ENCODE measurements around the gene ARHGAP15. TPM values are rescaled to one million over a fixed set of nuclear protein-coding genes. Genes with fewer than 3 reads are reported as not detected.

Gene ARHGAP15
- total RNA-seq, 2 experiments from 2014 or later = 72.1 to 98.4 TPM

DNA sequence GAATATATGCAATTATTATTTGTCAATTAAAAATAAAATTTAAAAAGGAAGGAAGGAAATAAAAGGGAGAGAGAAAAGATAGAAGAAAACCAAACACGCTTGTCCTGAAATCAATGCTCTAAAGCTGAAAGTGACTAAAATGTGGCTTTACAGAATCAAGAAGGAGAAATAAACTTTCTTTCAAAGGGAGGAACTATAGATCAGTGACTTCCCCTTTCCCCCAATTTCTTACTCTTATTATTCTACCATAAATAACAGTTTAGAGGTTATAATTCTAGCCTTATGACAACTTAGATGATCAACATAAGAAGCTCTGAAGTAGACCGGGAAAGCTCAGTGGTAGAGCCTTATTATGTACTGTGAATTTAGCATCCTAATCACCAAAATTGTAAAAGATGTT is 122.5 kb downstream of the ARHGAP15 start:
- no peaks in the 10 kb centered on the region for H3K9me2 ChIP-seq (ENCODE audit: insufficient read depth, low read length)
- DNase-seq (ENCODE audit: low spot score) = no peak
- TF ChIP-seq, protein P1, sequence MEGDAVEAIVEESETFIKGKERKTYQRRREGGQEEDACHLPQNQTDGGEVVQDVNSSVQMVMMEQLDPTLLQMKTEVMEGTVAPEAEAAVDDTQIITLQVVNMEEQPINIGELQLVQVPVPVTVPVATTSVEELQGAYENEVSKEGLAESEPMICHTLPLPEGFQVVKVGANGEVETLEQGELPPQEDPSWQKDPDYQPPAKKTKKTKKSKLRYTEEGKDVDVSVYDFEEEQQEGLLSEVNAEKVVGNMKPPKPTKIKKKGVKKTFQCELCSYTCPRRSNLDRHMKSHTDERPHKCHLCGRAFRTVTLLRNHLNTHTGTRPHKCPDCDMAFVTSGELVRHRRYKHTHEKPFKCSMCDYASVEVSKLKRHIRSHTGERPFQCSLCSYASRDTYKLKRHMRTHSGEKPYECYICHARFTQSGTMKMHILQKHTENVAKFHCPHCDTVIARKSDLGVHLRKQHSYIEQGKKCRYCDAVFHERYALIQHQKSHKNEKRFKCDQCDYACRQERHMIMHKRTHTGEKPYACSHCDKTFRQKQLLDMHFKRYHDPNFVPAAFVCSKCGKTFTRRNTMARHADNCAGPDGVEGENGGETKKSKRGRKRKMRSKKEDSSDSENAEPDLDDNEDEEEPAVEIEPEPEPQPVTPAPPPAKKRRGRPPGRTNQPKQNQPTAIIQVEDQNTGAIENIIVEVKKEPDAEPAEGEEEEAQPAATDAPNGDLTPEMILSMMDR (conservative IDR thresholded peaks at IDR 0.05; ENCODE audit: low read length) = no peak
- no peak for TF ChIP-seq EZH2phosphoT487 (IDR thresholded peaks at IDR 0.05; ENCODE audit: borderline replicate concordance, low read depth, low read length)
- intact Hi-C loops (cut with micrococcal nuclease; ENCODE audit: unreplicated experiment) = no loop called here
- no peaks in the 10 kb centered on the region for H4K20me1 ChIP-seq (ENCODE audit: insufficient read depth, low read length)
- H3K4me1 ChIP-seq (ENCODE audit: insufficient read depth, low read length, poor library complexity, severe bottlenecking) = no peaks in the 10 kb centered on the region
- BruUV-seq (replicated peaks) = TSS peak; percentile 28
- no peak overlapping the region for H2AFZ ChIP-seq (ENCODE audit: low read length)
- H3K9me3 ChIP-seq (ENCODE audit: low read length) = no peaks in the 10 kb centered on the region
- ChIA-PET CTCF (ENCODE audit: unreplicated experiment) (no interaction called here), POLR2A (interaction anchor here (0.5 kb wide), 1 partner anchor 204 kb away, joined by 4 read pairs; no protein-coding TSS in a partner anchor)
- no peak overlapping the region for H3K27ac ChIP-seq (ENCODE audit: low read depth, low read length, poor library complexity, severe bottlenecking)
- peaks cover 22% of the 10 kb centered on the region for H3K36me3 ChIP-seq (ENCODE audit: insufficient read depth, low read length)
- H3K4me2 ChIP-seq (ENCODE audit: low read length) = no peak overlapping the region
- no peaks in the 10 kb centered on the region for H3K79me2 ChIP-seq (ENCODE audit: insufficient read depth, low read depth, low read length)
- H3K4me3 ChIP-seq (ENCODE audit: low read depth, low read length, poor library complexity, severe bottlenecking) = no peak overlapping the region

DNA sequence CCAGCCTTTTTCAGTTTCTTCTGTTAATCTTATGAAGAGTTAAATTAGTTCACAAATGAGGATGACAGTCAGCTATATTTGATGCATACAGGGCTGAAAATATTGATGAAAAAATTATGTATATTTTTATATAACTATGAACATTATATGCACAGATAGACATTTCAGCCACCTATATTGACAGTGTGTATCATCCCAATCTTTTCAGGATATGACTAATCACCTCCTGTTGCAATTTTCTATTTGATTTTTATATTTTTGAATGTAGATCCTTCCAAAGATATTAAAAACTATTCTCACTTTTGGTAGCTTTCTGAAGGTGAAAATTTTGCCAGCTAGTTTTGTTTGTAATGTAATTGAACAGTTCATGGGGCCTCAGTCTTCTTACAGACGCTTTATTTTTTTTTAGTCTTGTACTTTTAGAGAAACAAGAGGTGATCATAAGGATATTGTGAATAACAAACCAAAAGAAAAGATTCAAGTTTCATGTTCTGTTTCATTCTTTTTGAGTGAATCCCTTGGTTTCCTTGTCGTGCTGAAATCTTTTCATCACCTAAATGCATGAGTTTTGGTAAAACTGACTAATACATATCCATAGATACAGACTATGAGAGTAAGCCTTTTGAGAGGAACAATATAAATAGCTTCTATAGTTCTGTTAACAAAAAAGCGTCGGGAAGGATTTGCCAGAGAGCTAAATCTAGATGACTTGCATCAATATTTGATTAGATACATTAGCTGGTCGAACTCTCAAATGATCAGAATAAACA is 123.1 kb downstream of the ARHGAP15 start:
- TF ChIP-seq, protein P1 (conservative IDR thresholded peaks at IDR 0.05; ENCODE audit: low read length) = no peak
- TF ChIP-seq EZH2phosphoT487 (IDR thresholded peaks at IDR 0.05; ENCODE audit: borderline replicate concordance, low read depth, low read length) = no peak
- H3K27ac ChIP-seq (ENCODE audit: low read depth, low read length, poor library complexity, severe bottlenecking) = no peak overlapping the region
- DNase-seq (ENCODE audit: low spot score) = no peak
- no peaks in the 10 kb centered on the region for H4K20me1 ChIP-seq (ENCODE audit: insufficient read depth, low read length)
- no peaks in the 10 kb centered on the region for H3K9me3 ChIP-seq (ENCODE audit: low read length)
- no peaks in the 10 kb centered on the region for H3K4me1 ChIP-seq (ENCODE audit: insufficient read depth, low read length, poor library complexity, severe bottlenecking)
- no peaks in the 10 kb centered on the region for H3K9me2 ChIP-seq (ENCODE audit: insufficient read depth, low read length)
- ChIA-PET POLR2A (interaction anchor here (0.6 to 0.8 kb wide), 3 partner anchors 30 to 68 kb away, joined by 3 read pairs; no protein-coding TSS in a partner anchor), CTCF (ENCODE audit: unreplicated experiment) (no interaction called here)
- no peak overlapping the region for H2AFZ ChIP-seq (ENCODE audit: low read length)
- intact Hi-C loops (cut with micrococcal nuclease; ENCODE audit: unreplicated experiment) = no loop called here
- H3K36me3 ChIP-seq (ENCODE audit: insufficient read depth, low read length) = peaks cover 22% of the 10 kb centered on the region
- BruUV-seq (replicated peaks) = no TSS peak
- no peak overlapping the region for H3K4me3 ChIP-seq (ENCODE audit: low read depth, low read length, poor library complexity, severe bottlenecking)
- H3K4me2 ChIP-seq (ENCODE audit: low read length) = no peak overlapping the region
- no peaks in the 10 kb centered on the region for H3K79me2 ChIP-seq (ENCODE audit: insufficient read depth, low read depth, low read length)

DNA sequence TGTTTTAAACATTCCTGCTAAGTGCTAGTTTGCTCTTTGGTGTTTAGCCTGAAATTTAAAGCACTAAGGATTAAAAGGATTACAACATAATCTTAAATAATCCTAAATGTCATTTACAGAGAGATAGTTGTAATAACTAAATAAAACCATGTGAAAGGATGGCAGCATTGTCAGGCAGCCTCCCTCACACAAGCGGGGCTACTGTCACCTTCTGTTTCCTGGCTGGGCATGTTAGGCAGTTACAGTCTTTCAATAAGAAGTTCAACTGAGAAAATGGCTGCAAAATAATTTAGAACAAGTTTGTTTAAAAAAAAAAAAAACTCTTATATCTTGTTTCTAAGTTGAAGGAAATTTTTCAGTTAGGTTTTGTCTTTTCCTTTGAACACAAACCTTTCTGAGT is 124.9 kb downstream of the ARHGAP15 start:
- intact Hi-C loops (cut with micrococcal nuclease; ENCODE audit: unreplicated experiment) = no loop called here
- POLR2A ChIA-PET = interaction anchor here (0.6 kb wide), 1 partner anchor 16 kb away, joined by 3 read pairs; no protein-coding TSS in a partner anchor

More for the DNA sequence above, 124.9 kb downstream of the ARHGAP15 start:
- Histone ChIP-seq H3K4me1 (ENCODE audit: insufficient read depth, low read length, poor library complexity, severe bottlenecking) (peaks cover 11% of the 10 kb centered on the region), H3K36me3 (ENCODE audit: insufficient read depth, low read length) (peaks cover 22% of the 10 kb centered on the region), H3K4me2 (ENCODE audit: low read length) (no peak overlapping the region), H3K9me3 (ENCODE audit: low read length) (no peaks in the 10 kb centered on the region), H4K20me1 (ENCODE audit: insufficient read depth, low read length) (no peaks in the 10 kb centered on the region), H3K27ac (ENCODE audit: low read depth, low read length, poor library complexity, severe bottlenecking) (no peak overlapping the region), H3K9me2 (ENCODE audit: insufficient read depth, low read length) (no peaks in the 10 kb centered on the region), H2AFZ (ENCODE audit: low read length) (no peak overlapping the region), H3K4me3 (ENCODE audit: low read depth, low read length, poor library complexity, severe bottlenecking) (no peak overlapping the region), H3K79me2 (ENCODE audit: insufficient read depth, low read depth, low read length) (no peaks in the 10 kb centered on the region)
- BruUV-seq (replicated peaks) = no TSS peak
- TF ChIP-seq, protein P1 (conservative IDR thresholded peaks at IDR 0.05; ENCODE audit: low read length) = no peak
- no peak for TF ChIP-seq EZH2phosphoT487 (IDR thresholded peaks at IDR 0.05; ENCODE audit: borderline replicate concordance, low read depth, low read length)
- CTCF ChIA-PET (ENCODE audit: unreplicated experiment) = no interaction called here
- DNase-seq (ENCODE audit: low spot score) = no peak

Data from OCI-LY7 (cell line).